Left ventricle myocardium inferior (tissue), 1 donor: ENCODE measurements around the gene KCTD11. TPM values are rescaled to one million over a fixed set of nuclear protein-coding genes. Genes with fewer than 3 reads are reported as not detected.
"Not testable (repeated sequence)": the region's sequence is repeated elsewhere in the genome, so short reads cannot be mapped to it uniquely, and the experiment has no call there.

ENCODE experiments used
- DNase-seq: peaks from one replicate; pipeline ENCODE4 v3.0.0-alpha.2; 2020
- H3K27ac ChIP-seq: fragments of 200-600 bp; replicated peaks from 2 replicates; pipeline ENCODE4 v1.8.0; 2021
- H3K27me3 ChIP-seq: fragments of 200-600 bp; 2 replicates; pipeline ENCODE4 v1.8.0; 2021; ENCODE audit warnings: low read depth
- H3K36me3 ChIP-seq: fragments of 200-600 bp; 2 replicates; pipeline ENCODE4 v1.8.0; 2021
- H3K4me1 ChIP-seq: fragments of 200-600 bp; 2 replicates; pipeline ENCODE4 v1.8.0; 2021
- H3K4me3 ChIP-seq: fragments of 200-600 bp; 2 replicates; pipeline ENCODE4 v1.8.0; 2021; ENCODE audit warnings: mild to moderate bottlenecking, moderate library complexity
- H3K9me3 ChIP-seq: fragments of 200-600 bp; replicated peaks from 2 replicates; pipeline ENCODE4 v1.8.0; 2021
- CTCF ChIP-seq: fragments of 200-600 bp; IDR thresholded peaks from 2 replicates; pipeline ENCODE4 v1.8.0; 2021; ENCODE audit warnings: antibody characterized with exemption, mild to moderate bottlenecking, borderline replicate concordance
- intact Hi-C: fragments of 100-400 bp; cut with micrococcal nuclease; formaldehyde crosslinking; loops from one replicate; pipeline ENCODE4 v1.11.0; 2022
- total RNA-seq: library from RNA; stranded (reverse); fragmentation: NEBNext Ultra II Directional; extraction: Animal tissue kit (Norgen Biotek cat#: 25700); gene quantifications from one replicate; pipeline ENCODE4 v1.2.1, GENCODE V29; 2021
- donor health status: DM: no; HTN: yes; CAD: no; lungs with severe emphysema.

KCTD11 gene
- total RNA-seq, 1 donor from 2014 or later, result 3.9 TPM

DNA sequence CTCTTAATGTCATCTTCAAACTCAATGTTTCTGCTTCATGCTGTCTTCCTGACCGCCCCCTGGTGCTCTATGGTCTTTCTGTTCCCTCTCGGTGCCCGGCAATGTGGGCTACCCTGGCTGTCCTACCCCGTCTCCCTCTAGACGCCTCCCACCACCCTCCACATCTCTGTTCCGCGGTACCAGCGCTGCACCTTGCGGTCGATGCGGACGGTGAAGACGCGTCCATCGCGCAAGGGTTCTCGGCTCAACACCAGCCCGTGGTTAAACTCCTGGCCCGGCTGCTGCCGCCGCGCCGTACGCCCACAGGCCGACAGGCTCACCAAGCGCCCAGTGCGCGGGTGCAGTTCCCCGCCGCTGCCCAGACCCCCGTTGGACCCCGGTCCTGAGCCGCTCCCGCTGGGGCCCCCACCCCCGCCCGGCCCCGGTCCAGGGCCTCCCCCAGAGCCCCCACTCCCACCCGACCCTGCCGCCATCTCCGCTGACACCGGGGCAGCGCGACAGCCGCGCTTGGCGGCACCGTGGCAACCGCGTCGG is 23.1 kb upstream of the KCTD11 start, which contains the start of gene NEURL4:
NEURL4 (minus strand) TSS at position 496 of the 534 bp plus-strand sequence; CDS start at position 473, 23 bp downstream.
- Histone ChIP-seq H3K27ac (peak within 1 kb of the TSS; percentile 94), H3K4me3 (peak within 1 kb of the TSS; percentile 94), H3K36me3 (peaks cover 27% of the 10 kb centered on the region), H3K4me1 (peaks cover 28% of the 10 kb centered on the region), H3K27me3 (peaks cover 6% of the 10 kb centered on the region), H3K9me3 (no peaks in the 10 kb centered on the region)
- intact Hi-C loops, result no loop called here
- TF ChIP-seq CTCF, result no peak
- DNase-seq, result no peak

- Histone ChIP-seq H3K4me3 (peak overlapping the region; percentile 94), H3K9me3 (no peaks in the 10 kb centered on the region), H3K27ac (peak overlapping the region; percentile 94), H3K36me3 (peaks cover 22% of the 10 kb centered on the region), H3K4me1 (peaks cover 28% of the 10 kb centered on the region), H3K27me3 (peaks cover 12% of the 10 kb centered on the region)
- TF ChIP-seq CTCF, result peak; percentile 15
- intact Hi-C loops, result no loop called here
- DNase-seq, result peak; percentile 99
These were observed 22.5 kb upstream of the KCTD11 start for GRCh38 chr17:7329374-7329996.

GRCh38 chr17:7329997-7330637 is 21.8 kb upstream of the KCTD11 start:
- TF ChIP-seq CTCF, result no peak
- Histone ChIP-seq H3K36me3 (peaks cover 15% of the 10 kb centered on the region), H3K4me1 (peaks cover 28% of the 10 kb centered on the region), H3K27me3 (peaks cover 18% of the 10 kb centered on the region), H3K27ac (peak overlapping the region; percentile 94), H3K9me3 (no peaks in the 10 kb centered on the region), H3K4me3 (peak overlapping the region; percentile 94)
- intact Hi-C loops, result no loop called here
- DNase-seq, result peak; percentile 78

GRCh38 chr17:7330638-7331015 is 21.3 kb upstream of the KCTD11 start:
- Histone ChIP-seq H3K36me3 (peaks cover 12% of the 10 kb centered on the region), H3K4me1 (peaks cover 28% of the 10 kb centered on the region), H3K9me3 (no peaks in the 10 kb centered on the region), H3K27ac (peak overlapping the region; percentile 94), H3K27me3 (peaks cover 23% of the 10 kb centered on the region), H3K4me3 (peak overlapping the region; percentile 94)
- no peak for TF ChIP-seq CTCF
- intact Hi-C loops, result no loop called here
- DNase-seq, result no peak

- intact Hi-C loops, result no loop called here
- no peak for DNase-seq
- Histone ChIP-seq H3K4me1 (peaks cover 28% of the 10 kb centered on the region), H3K4me3 (no peak overlapping the region), H3K9me3 (no peaks in the 10 kb centered on the region), H3K27me3 (peaks cover 38% of the 10 kb centered on the region), H3K27ac (no peak overlapping the region), H3K36me3 (no peaks in the 10 kb centered on the region)
- no peak for TF ChIP-seq CTCF
These were observed 19.9 kb upstream of the KCTD11 start for GRCh38 chr17:7332111-7332510.

DNA sequence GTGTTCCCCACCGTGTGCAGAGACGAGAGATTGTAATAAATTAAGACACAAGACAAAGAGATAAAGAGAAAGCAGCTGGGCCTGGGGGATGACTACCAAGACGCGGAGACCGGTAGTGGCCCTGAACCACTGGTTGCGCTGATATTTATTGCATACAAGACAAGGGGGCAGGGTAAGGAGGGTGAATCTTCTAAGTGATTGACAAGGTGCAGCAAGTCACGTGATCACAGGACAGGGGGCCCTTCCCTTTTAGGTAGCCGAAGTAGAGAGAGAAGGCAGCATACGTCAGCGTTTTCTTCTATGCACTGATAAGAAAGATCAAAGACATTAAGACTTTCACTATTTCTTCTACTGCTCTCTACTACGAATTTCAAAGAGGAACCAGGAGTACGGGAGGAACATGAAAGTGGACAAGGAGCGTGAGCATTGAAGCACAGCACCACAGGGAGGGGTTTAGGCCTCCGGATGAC is 19.3 kb upstream of the KCTD11 start:
- H3K9me3 ChIP-seq, DNase-seq, intact Hi-C loops, H3K36me3 ChIP-seq, H3K27ac ChIP-seq, H3K4me3 ChIP-seq: not testable (repeated sequence)
- Histone ChIP-seq H3K27me3 (peaks cover 44% of the 10 kb centered on the region), H3K4me1 (peaks cover 27% of the 10 kb centered on the region)
